ENCODE data around the gene PALB2. TPM values are rescaled to one million over a fixed set of nuclear protein-coding genes. Genes with fewer than 3 reads are reported as not detected.
"Not testable (repeated sequence)": the region's sequence is repeated elsewhere in the genome, so short reads cannot be mapped to it uniquely, and the experiment has no call there.

PALB2 gene
- total and polyA plus RNA-seq, 10 of the 15 experiments (the other 5 are each of a cell fraction or from before 2014, with no cell fraction given), result 9.2 to 24.6 (median 17.6) TPM

GRCh38 chr16:23611936-23612335, 29.2 kb downstream of the PALB2 start:
- intact Hi-C loops (cut with micrococcal nuclease; ENCODE audit: unreplicated experiment), result no loop called here
- WGBS (ENCODE audit: insufficient coverage, insufficient replicate concordance, low lambda C conversion rate, missing lambda C conversion rate), result 98% methylated on average over 3 of the region's 3 CpGs
- Histone ChIP-seq H3K27me3 (replicated peaks in 1 of 2; ENCODE audit: control insufficient read depth in 2 of 2, insufficient read depth in 2 of 2, low read length in 1 of 2) (no peaks in the 10 kb centered on the region), H3K9ac (ENCODE audit: control insufficient read depth, insufficient read depth, low read length) (no peak overlapping the region), H3K4me2 (ENCODE audit: control insufficient read depth, insufficient read depth) (no peak overlapping the region), H3K4me1 (ENCODE audit: control insufficient read depth, insufficient read depth, low read length) (no peaks in the 10 kb centered on the region), H4K20me1 (ENCODE audit: control insufficient read depth, insufficient read depth) (no peaks in the 10 kb centered on the region), H2AFZ (ENCODE audit: control insufficient read depth, low read depth, low read length) (no peak overlapping the region), H3K4me3 (no peak overlapping the region), H3K27ac (ENCODE audit: control insufficient read depth, insufficient read depth) (no peak overlapping the region), H3K36me3 (ENCODE audit: control insufficient read depth in 2 of 2, insufficient read depth in 2 of 2, low read length in 1 of 2) (peaks cover 0 to 6% of the 10 kb centered on the region in 2 experiments; a peak in 2 of 4 replicates), H3K79me2 (ENCODE audit: control insufficient read depth, insufficient read depth, low read length) (no peaks in the 10 kb centered on the region), H3K9me3 (replicated peaks; ENCODE audit: control insufficient read depth, insufficient read depth, low read length) (no peaks in the 10 kb centered on the region)
- TF ChIP-seq SREBF2 (IDR thresholded peaks at IDR 0.05; ENCODE audit: low read length) (no peak), HDGF (IDR thresholded peaks at IDR 0.05) (no peak), PAX5 (IDR thresholded peaks at IDR 0.05; ENCODE audit: borderline replicate concordance, low read depth, low read length) (no peak), MXI1 (IDR thresholded peaks at IDR 0.05; ENCODE audit: low read depth, low read length) (no peak)
- SMC1A ChIA-PET (ENCODE audit: uncharacterized antibody, unreplicated experiment), result no interaction called here
- ATAC-seq, result no peak
- in situ Hi-C loops (cut with MboI), result no loop called here
- BruUV-seq (replicated peaks), result no TSS peak
- RAD21 ChIA-PET (ENCODE audit: unreplicated experiment), result no interaction called here
- no peak for DNase-seq (ENCODE audit: low read depth, low spot score)
- POLR2A ChIA-PET, result no interaction called here
- no peak for FAIRE-seq
- CTCF ChIA-PET, result interaction anchor here (2.9 kb wide), 1 partner anchor 15 kb away, joined by 12 read pairs; the partner anchor contains the start of gene NDUFAB1

DNA sequence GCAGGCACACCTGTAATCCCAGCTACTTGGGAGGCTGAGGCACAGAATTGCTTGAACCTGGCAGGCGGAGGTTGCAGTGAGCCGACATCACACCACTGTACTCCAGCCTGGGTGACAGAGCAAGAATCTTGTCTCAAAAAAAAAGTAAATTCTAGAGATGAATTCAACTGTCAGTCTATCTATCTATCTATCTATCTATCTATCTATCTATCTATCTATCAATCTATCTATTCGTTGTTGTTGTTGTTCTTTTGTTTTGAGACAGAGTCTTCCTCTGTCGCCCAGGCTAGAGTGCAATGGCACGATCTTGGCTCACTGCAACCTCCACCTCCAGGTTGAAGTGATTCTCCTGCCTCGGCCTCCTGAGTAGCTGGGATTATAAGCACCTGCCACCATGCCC, 30.2 kb downstream of the PALB2 start:
- intact Hi-C loops (cut with micrococcal nuclease; ENCODE audit: unreplicated experiment); H3K27me3 ChIP-seq (replicated peaks in 1 of 2; ENCODE audit: control insufficient read depth in 2 of 2, insufficient read depth in 2 of 2, low read length in 1 of 2); SMC1A ChIA-PET (ENCODE audit: uncharacterized antibody, unreplicated experiment); H3K9me3 ChIP-seq (replicated peaks; ENCODE audit: control insufficient read depth, insufficient read depth, low read length); H3K4me2 ChIP-seq (ENCODE audit: control insufficient read depth, insufficient read depth); H3K79me2 ChIP-seq (ENCODE audit: control insufficient read depth, insufficient read depth, low read length); RAD21 ChIA-PET (ENCODE audit: unreplicated experiment); H3K4me3 ChIP-seq; H3K9ac ChIP-seq (ENCODE audit: control insufficient read depth, insufficient read depth, low read length); H3K27ac ChIP-seq (ENCODE audit: control insufficient read depth, insufficient read depth); in situ Hi-C loops (cut with MboI); H3K4me1 ChIP-seq (ENCODE audit: control insufficient read depth, insufficient read depth, low read length); BruUV-seq (replicated peaks); H4K20me1 ChIP-seq (ENCODE audit: control insufficient read depth, insufficient read depth); ATAC-seq; H2AFZ ChIP-seq (ENCODE audit: control insufficient read depth, low read depth, low read length); DNase-seq (ENCODE audit: low read depth, low spot score): not testable (repeated sequence)
- WGBS (ENCODE audit: insufficient coverage, insufficient replicate concordance, low lambda C conversion rate, missing lambda C conversion rate), result 96% methylated on average over 6 of the region's 6 CpGs
- peak; percentile 18 for FAIRE-seq
- peaks cover 0 to 11% of the 10 kb centered on the region in 2 experiments; a peak in 1 of 4 replicates for H3K36me3 ChIP-seq (ENCODE audit: control insufficient read depth in 2 of 2, insufficient read depth in 2 of 2, low read length in 1 of 2)
- ChIA-PET POLR2A (interaction anchor here (0.7 kb wide), 1 partner anchor 81 kb away, joined by 3 read pairs; no protein-coding TSS in a partner anchor), CTCF (interaction anchor here (0.6 to 1.0 kb wide), 2 partner anchors 8 to 14 kb away, joined by 3 read pairs; partner anchors contain the start of gene NDUFAB1)
